GM23248 (cell line): ENCODE measurements around the gene GLT6D1.

Experiments
- EZH2 ChIP-seq: fragments of 200-600 bp; sonication (generic); IDR thresholded peaks from 2 replicates; pipeline ENCODE4 v1.6.1; 2018; ENCODE audit warnings: antibody characterized with exemption, mild to moderate bottlenecking; ENCODE audit not compliant: insufficient read depth, poor library complexity, severe bottlenecking
- EZH2phosphoT487 ChIP-seq: fragments of 200-600 bp; sonication (generic); IDR thresholded peaks from 2 replicates; pipeline ENCODE4 v1.6.1; 2018; ENCODE audit warnings: antibody characterized with exemption, moderate library complexity, mild to moderate bottlenecking, low read depth; ENCODE audit not compliant: insufficient read depth

- no peak for TF ChIP-seq EZH2
- no peak for TF ChIP-seq EZH2phosphoT487
Measured at GRCh38 chr9:135592331-135592590, 47.1 kb downstream of the GLT6D1 start.
